Heart left ventricle (tissue), 16 donors: ENCODE data around the gene PHAX. TPM values are rescaled to one million over a fixed set of nuclear protein-coding genes. Genes with fewer than 3 reads are reported as not detected.
"Not testable (repeated sequence)": the region's sequence is repeated elsewhere in the genome, so short reads cannot be mapped to it uniquely, and the experiment has no call there.

Experiments used
- ATAC-seq, 4 donors: fragments of 200-7000 bp; cut with Tn5 transposase; one replicate each; pipeline ENCODE4 v1.9.1; 2020 to 2022; ENCODE audit warnings: moderate library complexity in 4 of 4, mild to moderate bottlenecking in 3 of 4, moderate number of reproducible peaks in 1 of 4
- DNase-seq, 5 donors: peaks; one replicate each; pipeline ENCODE4 v3.0.0-alpha.2; 2020
- H3K27ac ChIP-seq, 12 donors: fragments of 200-600 bp; sonication (generic) in 4 of 12; one replicate each; pipeline versions ENCODE4 v1.5.0 to v1.8.0; 2016 to 2022; ENCODE audit warnings: mild to moderate bottlenecking in 2 of 12
- H3K27me3 ChIP-seq, 9 donors: fragments of 200-600 bp; sonication (generic) in 2 of 9; one replicate each; pipeline versions ENCODE4 v1.5.1 to v1.8.0; 2016 to 2022; ENCODE audit warnings: mild to moderate bottlenecking in 3 of 9
- H3K36me3 ChIP-seq, 9 donors: fragments of 200-600 bp; sonication (generic) in 2 of 9; one replicate each; pipeline versions ENCODE4 v1.5.0 to v1.8.0; 2018 to 2022; ENCODE audit warnings: mild to moderate bottlenecking in 2 of 9
- H3K4me1 ChIP-seq, 12 donors: fragments of 200-600 bp; sonication (generic) in 4 of 12; one replicate each; pipeline versions ENCODE4 v1.5.0 to v1.8.0; 2016 to 2022; ENCODE audit warnings: mild to moderate bottlenecking in 3 of 12
- H3K4me3 ChIP-seq, 12 donors: fragments of 200-600 bp; sonication (generic) in 4 of 12; one replicate each; pipeline versions ENCODE4 v1.5.0 to v1.8.0; 2017 to 2022; ENCODE audit warnings: mild to moderate bottlenecking in 9 of 12, moderate library complexity in 4 of 12
- H3K9me3 ChIP-seq, 12 donors: fragments of 200-600 bp; sonication (generic) in 4 of 12; one replicate each; pipeline versions ENCODE4 v1.5.0 to v1.8.0; 2016 to 2022; ENCODE audit warnings: mild to moderate bottlenecking in 1 of 12
- POLR2A ChIP-seq, 2 donors: fragments of 450-650 bp; IDR thresholded peaks; one replicate each; pipeline ENCODE4 v1.6.1; 2017; ENCODE audit warnings: antibody characterized with exemption in 2 of 2, mild to moderate bottlenecking in 2 of 2, moderate library complexity in 2 of 2
- WGBS, 4 donors: extraction: QIAGEN DNeasy Blood & Tissue Kit in 2 of 4; methylation state at CpG; one replicate each; pipeline versions ENCODE4 v1.1.5 to v1.1.7; 2013 to 2018; 5-methylcytosine and 5-hydroxymethylcytosine counted together
- intact Hi-C, 10 donors: fragments of 100-400 bp; cut with DNase I; formaldehyde crosslinking; loops; one replicate each; pipeline versions ENCODE4 v1.11.1 to v1.14.2; 2022
- polyA plus RNA-seq, 2 donors: library from polyadenylated mRNA; stranded (reverse); fragments of 200-250 nt; gene quantifications; one replicate each; pipeline ENCODE4 v1.2.3, GENCODE V29; 2013
- total RNA-seq, 9 donors: library from RNA; depleted of rRNA in 2 of 9; stranded (reverse); fragments of >200 nt in 2 of 9; fragmentation: NEBNext Ultra II Directional in 3 of 9; extraction: Animal tissue kit (Norgen Biotek cat#: 25700) in 3 of 9; gene quantifications; one replicate each; pipeline versions ENCODE4 v1.1.0 to v1.2.4, GENCODE V29; 2016 to 2023
- TF ChIP-seq, protein P1 (sequence below), 12 donors: fragments of 200-600 bp; sonication (generic) in 4 of 12; IDR thresholded peaks; one replicate each; pipeline versions ENCODE4 v1.5.0 to v1.8.0; 2018 to 2022; ENCODE audit warnings: antibody characterized with exemption in 12 of 12, mild to moderate bottlenecking in 5 of 12
- donor health status: ischemic (EF 13 %, LVEDD 7.1; RV severe dilation, severe dysfunction).
- donor health status: healthy with polysubstance abuse.
- donor health status: DM: no; HTN: yes; CAD: no.
- donor health status: DM: no; HTN: no; CAD: no.
- donor health status: ischemic (EF 25% LVEDD 6.9; RV normal size, moderate dysfunction).
- donor health status: ischemic (EF 25% LVEDD 5.7; RV mildly dilated, moderate dysfunction).
- donor health status: healthy.
- donor health status: DM: yes; HTN: yes; CAD: no.
- donor health status: ischemic (EF 35%, LVEDD 5.7; RV mildly dilated, moderate dysfunction).
- donor health status: nonischemic (EF 11% LVEDD 7.7; RV severe dilation, severe dysfunction).
- donor health status: DM: yes; HTN: yes; CAD: no.
- donor health status: PGD.
- donor health status: ischemic (EF 29% LVEDD 5.4; RV normal size, mild dysfunction).
- donor health status: nonischemic (EF 23%, LVEDD 6.1; RV moderate dilation, normal function).

The PHAX gene
- total and polyA plus RNA-seq, 11 donors = 16.6 to 32.7 (median 29.6) TPM

- TF ChIP-seq POLR2A (IDR thresholded peaks at IDR 0.05) = no peak
- TF ChIP-seq, protein P1, sequence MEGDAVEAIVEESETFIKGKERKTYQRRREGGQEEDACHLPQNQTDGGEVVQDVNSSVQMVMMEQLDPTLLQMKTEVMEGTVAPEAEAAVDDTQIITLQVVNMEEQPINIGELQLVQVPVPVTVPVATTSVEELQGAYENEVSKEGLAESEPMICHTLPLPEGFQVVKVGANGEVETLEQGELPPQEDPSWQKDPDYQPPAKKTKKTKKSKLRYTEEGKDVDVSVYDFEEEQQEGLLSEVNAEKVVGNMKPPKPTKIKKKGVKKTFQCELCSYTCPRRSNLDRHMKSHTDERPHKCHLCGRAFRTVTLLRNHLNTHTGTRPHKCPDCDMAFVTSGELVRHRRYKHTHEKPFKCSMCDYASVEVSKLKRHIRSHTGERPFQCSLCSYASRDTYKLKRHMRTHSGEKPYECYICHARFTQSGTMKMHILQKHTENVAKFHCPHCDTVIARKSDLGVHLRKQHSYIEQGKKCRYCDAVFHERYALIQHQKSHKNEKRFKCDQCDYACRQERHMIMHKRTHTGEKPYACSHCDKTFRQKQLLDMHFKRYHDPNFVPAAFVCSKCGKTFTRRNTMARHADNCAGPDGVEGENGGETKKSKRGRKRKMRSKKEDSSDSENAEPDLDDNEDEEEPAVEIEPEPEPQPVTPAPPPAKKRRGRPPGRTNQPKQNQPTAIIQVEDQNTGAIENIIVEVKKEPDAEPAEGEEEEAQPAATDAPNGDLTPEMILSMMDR (IDR thresholded peaks at IDR 0.05) = no peak
- Histone ChIP-seq H3K9me3 (no peaks in the 10 kb centered on the region), H3K4me1 (peaks cover 0 to 12% (median 0%) of the 10 kb centered on the region in 12 donors), H3K36me3 (peaks cover 0 to 93% (median 72%) of the 10 kb centered on the region in 9 donors), H3K27ac (no peak overlapping the region), H3K4me3 (no peak overlapping the region), H3K27me3 (no peaks in the 10 kb centered on the region)
- DNase-seq = no peak
- no peak for ATAC-seq
- WGBS, 4 donors = 89 to 97% (median 91%) methylated on average over 7 of the region's 7 CpGs
- intact Hi-C loops = no loop called here
Observed at GRCh38 chr5:126613941-126614592, 13.3 kb downstream of the PHAX start.

GRCh38 chr5:126615286-126615685, 14.5 kb downstream of the PHAX start:
- ATAC-seq = no peak
- H3K27me3 ChIP-seq = no peaks in the 10 kb centered on the region
- H3K9me3 ChIP-seq = no peaks in the 10 kb centered on the region
- H3K4me3 ChIP-seq = no peak overlapping the region
- H3K27ac ChIP-seq = no peak overlapping the region
- peaks cover 0 to 93% (median 72%) of the 10 kb centered on the region in 9 donors for H3K36me3 ChIP-seq
- 68 to 83% (median 80%) methylated on average over 4 of the region's 4 CpGs for WGBS, 4 donors
- intact Hi-C loops = no loop called here
- TF ChIP-seq POLR2A (IDR thresholded peaks at IDR 0.05) = no peak
- TF ChIP-seq, protein P1 (IDR thresholded peaks at IDR 0.05) = no peak
- DNase-seq = no peak
- peaks cover 0 to 9% (median 0%) of the 10 kb centered on the region in 12 donors for H3K4me1 ChIP-seq

GRCh38 chr5:126617603-126618002, 16.9 kb downstream of the PHAX start:
- H3K36me3 ChIP-seq = peaks cover 0 to 94% (median 76%) of the 10 kb centered on the region in 9 donors
- intact Hi-C loops, DNase-seq, H3K27me3 ChIP-seq, H3K4me3 ChIP-seq, ATAC-seq, H3K4me1 ChIP-seq, H3K27ac ChIP-seq, H3K9me3 ChIP-seq: not testable (repeated sequence)
- 92 to 97% (median 96%) methylated on average over 8 of the region's 8 CpGs for WGBS, 4 donors

DNA sequence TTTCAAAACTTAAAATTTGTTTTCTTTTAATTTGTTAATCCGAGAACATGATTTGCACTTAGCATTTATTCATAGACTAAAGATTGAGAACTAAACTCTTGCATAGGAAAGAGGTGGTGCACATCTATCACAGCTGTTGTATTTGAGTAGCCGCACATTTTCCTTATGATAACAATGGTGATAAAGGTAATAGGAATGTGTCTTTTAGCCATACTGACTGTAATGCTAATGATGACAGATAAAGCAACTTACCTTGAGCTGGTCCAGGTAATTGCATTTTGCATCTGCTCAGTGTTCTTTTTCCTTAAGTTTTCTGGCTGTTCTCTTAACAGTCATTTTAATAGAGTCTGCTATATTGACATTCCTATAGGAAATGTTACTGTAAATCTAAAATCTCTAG, 19.0 kb downstream of the PHAX start:
- intact Hi-C loops = no loop called here
- ATAC-seq = no peak
- no peak overlapping the region for H3K27ac ChIP-seq
- H3K4me1 ChIP-seq = peaks cover 0 to 12% (median 0%) of the 10 kb centered on the region in 12 donors
- H3K36me3 ChIP-seq = peaks cover 0 to 90% (median 76%) of the 10 kb centered on the region in 9 donors
- H3K4me3 ChIP-seq = no peak overlapping the region
- no peak for DNase-seq
- no peaks in the 10 kb centered on the region for H3K9me3 ChIP-seq
- WGBS, 4 donors = 89 to 93% (median 90%) methylated on average over 2 of the region's 2 CpGs
- no peak for TF ChIP-seq POLR2A (IDR thresholded peaks at IDR 0.05)
- TF ChIP-seq, protein P1 (IDR thresholded peaks at IDR 0.05) = no peak
- no peaks in the 10 kb centered on the region for H3K27me3 ChIP-seq

- Histone ChIP-seq H3K36me3 (peaks cover 0 to 81% (median 56%) of the 10 kb centered on the region in 9 donors), H3K4me1 (peaks cover 0 to 14% (median 0%) of the 10 kb centered on the region in 12 donors), H3K27me3 (no peaks in the 10 kb centered on the region), H3K27ac (no peak overlapping the region), H3K9me3 (no peaks in the 10 kb centered on the region), H3K4me3 (no peak overlapping the region)
- TF ChIP-seq POLR2A (IDR thresholded peaks at IDR 0.05) = no peak
- TF ChIP-seq, protein P1 (IDR thresholded peaks at IDR 0.05) = no peak
- intact Hi-C loops = no loop called here
- no peak for ATAC-seq
- WGBS, 4 donors = 56 to 63% (median 59%) methylated on average over 4 of the region's 4 CpGs
- DNase-seq = no peak
Observed at GRCh38 chr5:126624534-126624933, 23.8 kb downstream of the PHAX start.
